GM21723 (cell line): ENCODE measurements around the gene NOTCH3.

Source experiments
- ATAC-seq: cut with Tn5 transposase; IDR thresholded peaks from one replicate; pipeline ENCODE4 v1.9.1; 2021; ENCODE audit warnings: mild to moderate bottlenecking, moderate library complexity; ENCODE audit not compliant: unreplicated experiment

NOTCH3 gene

GRCh38 chr19:15169541-15170285 lies 31.1 kb downstream of the NOTCH3 start:
- ATAC-seq = no peak

- no peak for ATAC-seq
Measured at GRCh38 chr19:15166700-15167099, 34.1 kb downstream of the NOTCH3 start.

- ATAC-seq = no peak
Measured at GRCh38 chr19:15161028-15161984, 39.5 kb downstream of the NOTCH3 start.

GRCh38 chr19:15159251-15159650 lies 41.5 kb downstream of the NOTCH3 start:
- ATAC-seq = no peak

GRCh38 chr19:15156391-15156790 lies 44.4 kb downstream of the NOTCH3 start:
- no peak for ATAC-seq

GRCh38 chr19:15155296-15155695 lies 45.5 kb downstream of the NOTCH3 start:
- ATAC-seq = no peak

- ATAC-seq = no peak
Measured at GRCh38 chr19:15154002-15154612, 46.7 kb downstream of the NOTCH3 start.

GRCh38 chr19:15149737-15150136 lies 51.1 kb downstream of the NOTCH3 start:
- no peak for ATAC-seq

- ATAC-seq = no peak
Measured at GRCh38 chr19:15147090-15147489, 53.7 kb downstream of the NOTCH3 start.

GRCh38 chr19:15144046-15144646 lies 56.6 kb downstream of the NOTCH3 start:
- ATAC-seq = no peak

GRCh38 chr19:15142313-15142712 lies 58.5 kb downstream of the NOTCH3 start:
- ATAC-seq = no peak

GRCh38 chr19:15141143-15141542 lies 59.7 kb downstream of the NOTCH3 start:
- ATAC-seq = no peak

GRCh38 chr19:15138427-15138826 lies 62.4 kb downstream of the NOTCH3 start:
- no peak for ATAC-seq

GRCh38 chr19:15137777-15138176 lies 63.0 kb downstream of the NOTCH3 start:
- no peak for ATAC-seq

- ATAC-seq = no peak
Measured at GRCh38 chr19:15136234-15136954, 64.4 kb downstream of the NOTCH3 start.

GRCh38 chr19:15129856-15130585 lies 70.8 kb downstream of the NOTCH3 start:
- no peak for ATAC-seq

GRCh38 chr19:15128162-15128770 lies 72.5 kb downstream of the NOTCH3 start:
- ATAC-seq = no peak

- ATAC-seq = no peak
Measured at GRCh38 chr19:15126131-15126910, 74.5 kb downstream of the NOTCH3 start.
